HG02623 (cell line): ENCODE measurements around the gene SMIM7.
"Not testable (repeated sequence)": the region's sequence is repeated elsewhere in the genome, so short reads cannot be mapped to it uniquely, and the experiment has no call there.

Source experiments
- ATAC-seq: cut with Tn5 transposase; IDR thresholded peaks from one replicate; pipeline ENCODE4 v1.9.1; 2021; ENCODE audit warnings: moderate library complexity; ENCODE audit not compliant: unreplicated experiment

The SMIM7 gene

DNA sequence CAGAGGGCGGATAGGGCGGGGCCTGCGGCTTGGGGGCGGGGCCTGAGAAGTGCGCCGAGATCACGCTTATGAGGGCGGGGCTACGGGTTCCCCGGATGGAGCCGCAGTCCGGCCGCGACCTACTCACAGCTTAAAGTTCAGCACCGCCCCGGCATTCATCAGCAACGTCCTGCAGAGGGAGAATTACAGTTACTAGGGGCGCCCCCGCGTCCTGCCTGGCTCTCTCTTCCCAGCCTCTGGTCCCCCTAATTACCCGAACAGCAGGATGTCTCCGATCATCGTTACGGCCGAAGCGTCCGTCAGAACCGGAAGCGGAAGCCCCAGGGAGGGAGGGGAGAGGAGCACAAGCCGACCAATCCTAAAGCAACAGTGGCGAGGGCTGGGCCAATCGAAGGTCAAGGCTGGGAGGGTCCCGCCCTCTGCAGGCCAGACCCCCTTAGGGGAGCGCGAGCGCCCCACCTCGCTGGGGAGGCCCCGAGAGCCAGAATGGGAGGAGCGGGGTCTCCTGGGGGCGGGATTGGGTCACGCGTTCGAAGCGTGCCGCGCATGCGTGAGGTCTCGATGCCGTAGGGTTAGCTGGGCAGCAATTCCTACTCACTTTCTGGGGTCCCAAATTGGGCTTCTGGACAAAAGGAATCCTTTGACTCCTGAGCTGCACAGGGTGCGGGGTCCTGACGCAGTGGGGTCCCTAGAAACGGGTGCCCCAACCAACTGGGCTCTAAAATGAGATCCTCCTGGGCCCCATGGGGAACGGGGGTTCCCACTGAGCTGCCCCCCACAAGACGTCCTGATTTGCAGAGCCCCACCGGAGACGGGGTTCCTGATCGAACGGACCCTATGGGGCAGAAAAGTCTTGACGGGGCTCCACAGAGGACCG is at the start of gene SMIM7:
TSS of gene SMIM7 (minus strand) at position 313 of the 877 bp plus-strand sequence. CDS start at position 279, 34 bp downstream.
- peak; percentile 89 for ATAC-seq

DNA sequence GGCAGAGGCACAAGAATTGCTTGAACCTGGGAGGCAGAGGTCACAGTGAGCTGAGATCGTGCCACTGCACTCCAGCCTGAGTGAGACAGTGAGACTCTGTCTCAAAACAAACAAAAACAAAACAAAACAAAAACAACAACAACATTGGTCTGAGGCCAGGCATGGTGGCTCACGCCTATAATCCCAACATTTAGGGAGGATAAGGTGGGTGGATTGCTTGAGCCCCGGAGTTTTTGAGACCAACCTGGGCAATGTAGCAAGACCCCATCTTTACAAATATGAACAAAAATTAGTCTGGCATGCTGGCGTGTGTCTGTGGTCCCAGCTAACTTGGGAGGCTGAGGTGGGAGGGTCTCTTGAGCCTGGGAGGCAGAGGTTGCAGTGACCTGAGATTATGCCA is 43.7 kb upstream of the SMIM7 start:
- no peak for ATAC-seq

DNA sequence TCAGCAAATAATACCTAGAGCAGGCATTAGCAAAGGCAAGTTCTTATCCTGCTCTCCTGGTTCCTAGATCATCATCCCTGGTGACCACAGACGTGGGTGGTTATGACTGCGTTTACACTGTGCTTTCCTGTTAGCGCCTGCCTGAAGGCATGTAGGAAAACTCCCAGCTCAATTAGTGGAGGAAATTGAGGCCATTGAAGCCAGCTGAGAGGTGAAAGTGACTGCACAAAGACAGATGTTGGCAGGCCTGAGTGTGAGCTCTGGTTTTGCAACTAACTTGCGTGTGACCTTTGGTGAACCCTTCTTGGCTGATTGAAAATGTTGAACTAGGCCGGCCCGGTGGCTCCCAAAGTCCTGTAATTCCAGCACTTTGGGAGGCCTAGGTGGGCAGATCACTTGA is 42.2 kb upstream of the SMIM7 start:
- no peak for ATAC-seq

DNA sequence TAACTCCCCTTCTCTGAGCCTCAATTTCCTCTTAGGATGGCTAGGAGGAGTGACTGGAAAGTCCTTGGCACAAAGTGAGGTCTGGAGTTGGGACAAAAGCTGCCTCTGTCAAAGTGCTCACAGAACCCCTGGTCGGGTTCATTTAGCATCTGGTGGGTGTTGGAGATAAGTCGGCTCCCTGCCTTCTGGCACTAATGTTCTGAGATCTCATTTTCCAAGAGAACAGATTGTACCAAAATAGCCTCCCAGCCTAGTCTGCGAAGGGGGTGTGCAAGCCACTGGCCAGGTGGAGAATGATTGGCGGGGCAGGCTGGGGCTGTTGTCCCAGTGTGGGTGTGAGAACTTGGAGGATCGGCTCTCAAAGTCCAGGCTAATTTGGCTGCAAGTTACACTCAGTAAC is 39.0 kb upstream of the SMIM7 start:
- ATAC-seq: no peak

DNA sequence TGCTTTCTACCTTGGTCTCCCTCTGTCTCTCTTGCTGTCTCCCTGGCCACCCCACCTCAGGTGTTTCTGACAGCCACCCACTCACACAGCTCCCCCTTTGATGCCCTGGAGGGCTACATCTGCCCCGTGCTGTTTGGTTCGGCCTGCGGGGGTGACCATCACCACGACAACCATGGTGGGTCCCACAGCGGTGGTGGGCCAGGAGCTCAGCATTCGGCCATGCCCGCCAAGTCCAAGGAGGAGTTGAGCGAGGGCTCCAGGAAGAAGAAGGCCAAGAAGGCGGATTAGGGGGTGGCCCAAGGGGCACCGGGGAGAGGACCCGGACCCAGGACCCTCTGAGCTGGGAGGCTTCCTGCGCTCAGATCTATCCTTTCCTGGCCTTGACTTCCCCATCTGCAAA is 28.1 kb upstream of the SMIM7 start:
- no peak for ATAC-seq

DNA sequence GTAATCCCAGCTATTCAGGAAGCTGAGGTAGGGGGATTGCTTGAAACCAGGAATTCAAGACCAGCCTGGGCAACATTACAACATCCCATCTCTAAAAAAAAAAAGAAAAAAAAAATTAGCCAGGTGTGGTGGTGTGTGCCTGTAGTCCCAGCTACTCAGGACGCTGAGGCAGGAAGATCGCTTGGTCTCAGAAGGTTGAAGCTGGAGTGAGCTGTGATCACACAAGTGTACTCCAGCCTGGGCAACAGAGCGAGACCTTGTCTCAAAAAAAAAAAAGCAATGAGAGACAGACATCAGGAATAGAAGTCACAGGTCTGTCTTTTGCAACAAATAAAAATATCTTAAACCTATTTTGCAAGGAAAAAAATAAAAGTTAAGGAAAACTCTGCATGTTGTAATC is 24.3 kb upstream of the SMIM7 start:
- no peak for ATAC-seq

DNA sequence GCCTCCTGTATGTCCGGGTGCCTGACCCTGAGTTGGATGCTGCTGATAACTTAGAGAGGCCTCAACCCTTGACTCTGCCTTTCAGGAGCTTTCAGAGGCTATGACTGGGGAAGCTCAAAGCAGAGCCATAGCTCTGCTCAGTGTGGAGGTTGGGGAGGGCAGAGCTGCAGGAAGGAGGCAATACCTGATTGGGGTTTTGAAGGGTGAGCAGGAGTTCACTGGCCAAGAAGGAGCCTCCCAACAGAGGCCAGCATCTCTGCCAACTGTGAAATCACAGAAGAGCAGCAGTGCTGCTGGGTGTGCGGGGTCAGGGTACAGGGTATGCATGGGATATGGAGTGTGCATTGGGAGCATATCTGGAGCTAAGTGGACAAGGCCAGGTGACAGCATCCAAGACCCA is 22.6 kb upstream of the SMIM7 start:
- ATAC-seq: no peak

DNA sequence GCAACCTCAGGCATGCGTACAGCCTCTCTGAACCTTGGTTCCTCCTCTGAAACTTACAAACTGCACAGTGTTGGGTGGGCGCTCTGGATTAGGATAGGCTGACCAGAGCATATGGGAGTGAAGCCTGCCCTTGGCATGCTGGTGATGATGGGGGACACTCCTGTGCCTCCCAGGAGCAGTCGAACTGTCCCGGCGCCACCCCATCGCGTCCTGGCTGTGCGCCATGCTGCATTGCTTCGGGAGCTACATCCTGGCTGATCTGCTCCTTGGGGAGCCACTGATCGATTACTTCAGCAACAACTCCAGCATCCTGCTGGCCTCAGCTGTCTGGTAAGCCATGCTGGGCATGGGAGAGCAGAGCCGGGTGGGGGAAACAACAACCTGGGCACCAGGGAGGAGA is 19.9 kb upstream of the SMIM7 start:
- ATAC-seq: no peak

DNA sequence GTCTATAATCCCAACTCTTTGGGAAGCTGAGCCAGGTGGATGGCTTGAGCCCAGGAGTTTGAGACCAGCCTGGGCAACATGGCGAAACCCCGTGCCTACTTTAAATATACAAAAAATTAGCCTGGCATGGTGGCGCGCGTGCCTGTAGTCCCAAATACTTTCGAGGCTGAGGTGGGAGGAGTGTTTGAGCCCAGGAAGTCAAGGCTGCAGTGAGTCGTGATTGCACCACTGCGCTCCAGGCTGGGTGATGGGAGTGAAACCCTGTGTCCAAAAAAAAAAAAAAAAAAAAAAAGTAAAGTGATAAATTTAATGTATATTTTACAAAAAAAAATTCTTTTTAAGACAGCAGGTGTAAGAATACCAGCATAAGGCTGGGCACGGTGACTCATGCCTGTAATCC is 18.6 kb upstream of the SMIM7 start:
- no peak for ATAC-seq

DNA sequence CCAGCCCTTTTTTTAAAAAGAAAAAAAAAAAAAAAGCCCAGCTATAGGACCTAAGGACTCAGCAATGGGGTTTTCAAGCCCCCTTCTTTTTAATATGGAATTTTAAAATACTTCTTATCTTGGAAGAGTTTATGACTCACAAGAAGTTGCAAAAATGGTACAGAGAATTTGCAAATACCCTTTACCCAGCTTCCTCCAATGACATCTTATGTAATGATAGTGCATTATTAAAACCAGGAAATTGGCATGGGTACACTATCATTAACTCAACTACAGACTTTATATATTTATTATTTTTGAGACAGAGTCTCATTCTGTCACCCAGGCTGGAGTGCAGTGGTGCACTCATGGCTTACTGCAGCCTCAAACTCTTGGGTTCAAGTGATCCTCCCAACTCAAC is 17.1 kb upstream of the SMIM7 start:
- no peak for ATAC-seq

DNA sequence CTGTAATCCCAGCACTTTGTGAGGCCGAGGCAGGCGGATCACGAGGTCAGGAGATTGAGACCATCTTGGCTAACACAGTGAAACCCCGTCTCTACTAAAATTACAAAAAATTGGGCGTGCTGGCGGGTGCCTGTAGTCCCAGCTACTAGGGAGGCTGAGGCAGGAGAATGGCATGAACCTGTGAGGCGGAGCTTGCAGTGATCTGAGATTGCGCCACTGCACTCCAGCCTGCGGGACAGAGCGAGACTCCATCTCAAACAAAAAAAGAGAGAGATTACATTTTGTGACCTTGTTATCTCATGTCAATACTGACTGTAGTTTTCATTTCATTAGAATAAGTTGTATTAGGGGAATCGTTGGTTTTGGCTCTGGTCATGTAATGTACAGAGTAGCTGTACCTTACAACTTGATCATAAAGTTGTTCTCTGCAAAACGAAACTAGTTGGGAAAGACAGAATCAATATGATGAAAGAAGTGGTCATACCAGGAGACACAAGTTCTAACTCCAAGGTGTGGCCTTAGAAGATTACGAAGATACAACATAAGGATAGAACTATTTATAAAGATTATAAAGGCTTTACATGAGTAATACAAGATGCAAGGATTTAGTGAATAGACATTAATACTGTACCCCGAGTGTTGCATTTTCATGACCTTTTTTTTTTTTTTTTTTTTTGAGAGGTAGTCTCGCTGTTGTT is 16.3 kb upstream of the SMIM7 start:
- no peak for ATAC-seq

DNA sequence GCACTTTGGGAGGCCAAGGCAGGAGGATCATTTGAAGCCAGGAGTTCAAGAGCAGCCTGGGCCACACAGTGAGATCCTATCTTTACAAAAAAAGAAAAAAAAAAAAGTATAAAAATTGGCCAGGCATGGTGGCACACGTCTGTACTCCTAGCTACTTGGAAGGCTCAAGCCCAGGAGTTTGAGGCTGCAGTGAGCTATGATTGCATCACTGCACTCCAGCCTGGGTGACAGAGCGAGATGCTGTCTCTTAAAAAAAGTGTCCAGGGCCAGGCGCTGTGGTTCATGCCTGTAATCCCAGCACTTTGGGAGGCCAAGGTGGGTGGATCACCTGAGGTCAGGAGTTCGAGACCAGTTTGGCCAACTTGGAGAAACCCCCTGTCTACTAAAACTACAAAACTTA is 13.9 kb upstream of the SMIM7 start:
- not testable (repeated sequence) for ATAC-seq

DNA sequence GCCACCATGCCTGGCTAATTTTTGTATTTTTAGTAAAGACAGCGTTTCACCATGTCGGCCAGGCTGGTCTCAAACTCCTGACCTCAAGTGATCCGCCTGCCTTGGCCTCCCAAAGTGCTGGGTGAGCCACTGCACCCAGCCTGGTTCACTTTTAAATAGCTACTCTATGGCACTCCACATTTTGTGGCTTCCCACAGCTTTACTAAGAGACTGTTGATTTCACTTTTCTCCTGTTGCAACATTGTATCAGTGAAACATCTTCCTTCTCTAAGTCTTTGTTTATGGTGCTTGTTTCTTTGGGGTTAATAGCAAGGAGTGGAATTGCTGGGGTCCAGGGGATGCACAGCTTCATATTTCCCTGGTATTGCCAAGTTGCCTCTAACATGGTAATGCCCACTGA is 13.3 kb upstream of the SMIM7 start:
- no peak for ATAC-seq

DNA sequence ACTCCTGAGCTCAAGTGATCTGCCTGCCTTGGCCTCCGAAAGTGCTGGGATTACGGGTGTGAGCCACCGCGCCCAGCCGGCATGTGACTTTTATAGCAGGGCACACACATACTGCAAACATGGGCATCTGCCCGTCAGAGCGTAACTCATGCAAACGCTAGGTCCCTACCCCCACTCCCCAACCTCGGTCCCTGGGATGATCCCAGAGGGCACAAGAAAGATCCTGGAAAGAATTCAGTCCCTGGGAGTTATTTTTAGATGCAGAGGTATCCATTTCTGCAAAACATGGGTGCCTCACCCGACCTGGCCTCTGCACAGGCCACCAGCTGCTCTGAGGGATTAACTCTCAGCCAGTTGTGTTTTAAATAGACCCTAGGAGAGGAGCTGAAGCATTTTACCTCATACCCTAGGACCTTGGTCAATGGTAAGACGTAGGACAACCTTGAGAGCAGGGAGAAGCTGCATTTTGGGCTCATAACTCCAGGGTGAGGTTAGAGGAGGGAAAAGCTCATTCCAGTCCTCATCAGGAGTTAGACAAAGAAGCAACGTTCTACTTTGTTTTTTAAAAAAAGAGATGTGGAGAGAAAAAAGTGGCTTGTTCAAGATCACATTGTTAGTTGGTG is 11.8 kb upstream of the SMIM7 start:
- no peak for ATAC-seq

DNA sequence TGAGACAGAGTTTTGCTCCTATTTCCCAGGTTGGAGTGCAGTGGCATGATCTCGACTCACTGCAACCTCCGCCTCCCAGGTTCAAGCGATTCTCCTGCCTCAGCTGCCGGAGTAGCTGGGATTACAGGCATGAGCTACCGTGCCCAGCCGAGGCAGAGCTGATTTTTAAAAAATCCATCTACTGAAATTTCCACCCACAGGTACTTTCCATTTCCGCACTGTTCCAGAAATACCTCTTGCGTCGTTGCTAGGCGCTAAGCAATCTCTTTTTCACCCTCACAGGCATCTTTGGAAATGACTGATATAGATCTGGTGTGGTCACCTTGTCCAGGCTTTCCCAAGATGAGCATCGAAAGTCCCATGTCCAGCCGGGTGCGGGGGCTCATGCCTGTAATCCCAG is 10.3 kb upstream of the SMIM7 start:
- ATAC-seq: no peak

DNA sequence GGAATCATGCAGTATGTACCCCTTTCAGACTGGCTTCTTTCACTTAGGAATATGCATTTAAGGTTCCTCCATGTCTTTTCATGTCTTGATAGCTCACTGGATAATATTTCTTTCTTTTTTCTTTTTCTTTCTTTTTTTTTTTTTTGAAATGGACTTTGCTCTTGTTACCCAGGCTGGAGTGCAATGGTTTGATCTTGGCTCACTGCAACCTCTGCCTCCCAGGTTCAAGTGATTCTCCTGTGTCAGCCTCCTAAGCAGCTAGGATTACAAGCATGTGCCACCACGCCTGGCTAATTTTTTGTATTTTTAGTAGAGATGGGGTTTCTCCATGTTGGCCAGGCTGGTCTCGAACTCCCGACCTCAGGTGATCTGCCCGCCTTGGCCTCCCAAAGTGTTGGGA is 8.8 kb upstream of the SMIM7 start:
- ATAC-seq: not testable (repeated sequence)

DNA sequence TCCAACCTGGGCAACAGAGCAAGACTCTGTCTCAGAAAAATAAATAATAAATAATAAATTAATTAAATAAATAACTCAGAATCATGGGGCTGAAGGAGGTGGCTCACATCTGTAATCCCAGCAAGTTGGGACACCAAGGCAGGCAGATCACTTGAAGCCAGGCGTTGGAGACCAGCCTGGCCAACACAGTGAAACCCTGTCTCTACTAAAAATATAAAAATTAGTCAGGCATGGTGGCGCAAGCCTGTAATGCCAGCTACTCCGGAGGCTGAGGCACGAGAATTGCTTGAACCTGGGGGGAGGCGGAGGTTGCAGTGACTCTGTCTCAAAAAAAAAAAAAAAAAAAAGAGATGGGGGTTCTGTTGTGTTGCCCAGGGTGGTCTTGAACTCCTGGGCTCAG is 8.2 kb upstream of the SMIM7 start:
- no peak for ATAC-seq

DNA sequence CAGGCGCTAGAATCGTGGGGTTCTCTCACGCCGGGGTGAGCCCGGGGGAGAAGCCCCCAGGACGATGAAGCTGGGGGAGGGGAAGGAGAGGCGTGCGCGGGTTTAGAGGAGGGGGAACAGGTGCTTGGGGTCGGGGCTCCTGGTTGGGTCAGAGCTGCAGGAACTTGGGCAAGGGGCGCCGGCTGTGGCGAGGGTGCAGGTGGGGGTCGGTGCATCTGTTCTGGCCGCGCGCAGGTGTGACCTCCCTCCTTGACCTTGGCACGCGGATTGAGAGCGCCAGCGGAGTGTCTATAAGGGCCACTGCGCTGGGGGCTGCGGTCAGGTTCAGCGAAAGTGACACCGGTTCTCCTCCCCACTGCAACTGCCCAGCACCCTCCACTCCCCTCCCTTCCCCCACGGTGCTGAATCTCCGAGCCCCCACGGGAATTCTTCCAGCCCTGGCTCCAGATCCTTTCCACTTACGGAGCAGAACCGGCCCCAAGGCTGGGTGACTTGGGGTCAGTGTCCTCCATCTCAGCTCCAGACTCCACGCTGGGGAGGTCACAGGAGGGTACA is 1.6 kb upstream of the SMIM7 start:
- ATAC-seq: no peak

DNA sequence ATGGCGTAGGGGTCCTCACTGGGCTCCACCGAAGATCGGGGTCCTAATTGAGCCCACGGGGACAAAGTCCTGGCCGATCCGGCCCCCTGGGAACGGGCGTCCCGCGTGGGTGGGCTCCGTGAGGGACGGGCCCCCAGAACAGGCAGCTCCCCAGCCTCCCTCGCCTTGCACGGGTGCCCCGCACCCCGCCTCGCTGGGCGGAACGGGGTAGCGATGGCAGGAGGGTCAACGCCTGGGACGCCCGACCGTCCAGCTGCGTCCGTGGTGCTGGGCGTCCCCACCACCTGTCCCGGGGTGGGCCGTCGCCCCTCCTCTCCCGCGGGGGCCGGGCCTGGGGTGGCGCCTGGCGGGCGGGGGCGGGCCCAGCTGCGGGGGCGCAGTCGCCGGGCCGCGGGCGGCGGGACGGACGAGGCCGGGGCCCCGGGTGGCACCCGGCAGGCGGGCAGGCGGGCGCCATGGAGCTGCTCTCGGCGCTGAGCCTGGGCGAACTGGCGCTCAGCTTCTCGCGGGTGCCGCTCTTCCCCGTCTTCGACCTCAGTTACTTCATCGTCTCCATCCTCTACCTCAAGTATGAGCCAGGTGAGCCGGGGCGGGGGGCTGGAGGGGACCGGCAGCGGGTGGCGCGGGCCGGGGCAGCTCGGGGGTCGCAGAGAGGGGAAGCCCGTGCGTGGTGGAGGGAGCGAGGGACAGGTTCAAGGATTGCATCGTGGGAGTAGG is 977 bp upstream of the SMIM7 start, which contains the start of gene TMEM38A:
TSS of gene TMEM38A (plus strand) at position 377 of the 717 bp plus-strand sequence. CDS start at position 456, 79 bp downstream.
- ATAC-seq: no peak

DNA sequence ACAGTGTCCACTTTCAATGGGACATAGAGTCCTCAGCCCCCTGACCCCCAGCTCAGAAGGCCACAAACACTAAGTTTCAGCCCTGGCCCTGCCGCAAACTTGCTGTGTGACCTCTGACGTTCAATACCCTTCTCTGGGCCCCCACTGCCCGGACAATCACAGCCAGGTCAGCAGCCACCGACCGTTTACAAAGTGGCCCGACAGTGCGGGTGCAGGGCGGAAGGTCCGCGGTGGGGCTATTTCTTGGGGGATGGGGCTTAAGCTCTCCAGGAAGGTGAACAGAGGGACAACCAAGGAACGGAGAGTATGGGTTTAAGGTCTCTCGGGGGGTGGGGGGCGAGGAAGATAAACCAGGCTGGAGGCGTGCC is 496 bp downstream of the SMIM7 start:
- no peak for ATAC-seq

DNA sequence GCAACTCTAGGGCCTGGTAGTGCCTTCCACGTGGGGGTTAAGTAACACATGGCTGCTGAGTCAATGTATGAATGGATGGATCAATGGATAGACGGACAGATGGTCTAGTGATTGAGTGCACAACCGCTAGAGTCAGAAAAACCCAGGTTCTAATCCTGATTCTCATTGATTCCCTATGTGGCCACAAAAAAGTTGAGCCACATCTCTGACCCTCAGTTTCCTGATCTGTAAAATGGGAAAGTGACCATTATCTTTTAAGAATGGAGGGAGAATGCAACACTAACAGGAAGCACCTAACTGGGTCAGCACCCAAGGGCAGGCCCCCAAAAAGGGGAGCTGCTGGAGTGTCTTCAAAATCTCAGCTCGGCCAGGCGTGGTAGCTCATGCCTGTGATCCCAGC is 2.6 kb downstream of the SMIM7 start:
- ATAC-seq: no peak
